Stimulated activated CD4-positive, alpha-beta T cell treated with anti-CD3 and anti-CD28 coated beads, TNF-alpha, amount 100 ng/mL, for 4 hours (primary cell): ENCODE measurements around the gene SLC23A2.

Experiments
- DNase-seq, 3 experiments: peaks; one replicate each; pipeline ENCODE4 v3.0.0-alpha.2; 2020; ENCODE audit warnings: low read depth in 3 of 3

SLC23A2 gene

GRCh38 chr20:4966826-4967751 is 34.2 kb downstream of the SLC23A2 start:
- no peak for DNase-seq

DNA sequence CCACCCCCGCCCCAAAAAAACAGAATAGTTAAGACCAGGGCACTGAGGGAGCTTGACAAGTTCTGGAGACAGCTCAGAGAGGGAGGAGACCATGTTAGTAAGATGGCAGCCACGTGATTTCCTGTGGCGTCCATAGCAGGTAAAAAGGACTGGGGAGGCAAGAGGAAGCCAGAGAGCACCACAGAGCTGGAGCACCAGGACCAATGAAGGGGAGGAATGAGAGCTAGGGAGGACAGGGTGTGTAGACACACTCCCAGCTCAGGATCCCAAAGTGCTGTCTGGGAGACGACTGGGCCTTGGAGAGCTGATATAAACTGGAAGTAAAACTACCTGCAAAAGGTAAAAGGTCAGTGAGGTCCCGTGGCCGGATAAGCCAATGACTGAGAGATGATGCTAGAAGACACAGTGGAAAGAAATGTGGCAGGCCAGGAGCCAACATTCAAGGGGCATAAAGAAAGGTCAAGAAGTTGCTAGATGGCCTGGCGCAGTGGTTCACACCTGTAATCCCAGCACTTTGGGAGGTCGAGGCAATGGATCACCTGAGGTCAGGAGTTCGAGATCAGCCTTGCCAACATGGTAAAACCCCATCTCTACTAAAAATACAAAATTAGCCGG is 39.0 kb downstream of the SLC23A2 start:
- DNase-seq, result no peak

DNA sequence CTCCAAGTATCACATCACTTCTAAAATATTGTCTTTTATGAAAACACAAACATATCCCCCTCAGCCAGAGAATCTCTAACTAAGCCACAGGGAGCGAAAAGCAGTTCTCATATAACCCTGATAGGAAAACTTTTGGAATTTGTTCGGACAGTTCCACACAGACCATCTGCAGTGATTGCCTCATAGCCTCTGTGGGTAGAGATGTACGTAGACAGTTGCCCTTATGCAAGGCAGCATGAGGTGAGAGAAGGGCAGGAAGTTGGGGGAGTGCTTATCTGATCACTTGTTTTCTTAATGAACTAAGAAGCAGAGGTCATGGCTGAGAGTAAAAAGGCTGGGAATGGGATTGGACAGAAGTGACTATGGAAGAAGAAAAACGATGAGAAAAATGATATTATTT is 39.6 kb downstream of the SLC23A2 start:
- no peak for DNase-seq

GRCh38 chr20:4959592-4959991 is 41.7 kb downstream of the SLC23A2 start:
- DNase-seq, result no peak

DNA sequence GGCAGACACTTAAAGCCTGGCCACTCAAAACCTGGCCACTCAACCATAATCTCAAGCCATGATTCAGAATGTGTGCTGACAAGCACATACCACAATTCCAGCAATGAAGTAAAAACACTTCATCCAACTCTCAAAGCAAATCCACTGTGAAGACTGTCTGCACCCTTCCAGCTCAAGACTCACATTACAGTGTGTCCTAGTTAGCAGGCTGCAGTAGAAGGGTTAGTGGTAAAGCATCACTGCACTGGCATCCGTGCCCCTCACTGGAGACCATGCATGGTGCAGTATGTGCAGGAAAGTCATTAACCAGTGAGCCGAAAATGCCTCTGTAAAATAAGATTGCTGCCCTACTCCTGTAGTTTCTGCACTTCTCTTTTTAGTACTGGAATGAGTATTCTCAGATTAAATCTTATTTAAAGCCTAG is 43.4 kb downstream of the SLC23A2 start:
- no peak for DNase-seq

- no peak for DNase-seq
Measured at GRCh38 chr20:4957187-4957586, 44.1 kb downstream of the SLC23A2 start.

DNA sequence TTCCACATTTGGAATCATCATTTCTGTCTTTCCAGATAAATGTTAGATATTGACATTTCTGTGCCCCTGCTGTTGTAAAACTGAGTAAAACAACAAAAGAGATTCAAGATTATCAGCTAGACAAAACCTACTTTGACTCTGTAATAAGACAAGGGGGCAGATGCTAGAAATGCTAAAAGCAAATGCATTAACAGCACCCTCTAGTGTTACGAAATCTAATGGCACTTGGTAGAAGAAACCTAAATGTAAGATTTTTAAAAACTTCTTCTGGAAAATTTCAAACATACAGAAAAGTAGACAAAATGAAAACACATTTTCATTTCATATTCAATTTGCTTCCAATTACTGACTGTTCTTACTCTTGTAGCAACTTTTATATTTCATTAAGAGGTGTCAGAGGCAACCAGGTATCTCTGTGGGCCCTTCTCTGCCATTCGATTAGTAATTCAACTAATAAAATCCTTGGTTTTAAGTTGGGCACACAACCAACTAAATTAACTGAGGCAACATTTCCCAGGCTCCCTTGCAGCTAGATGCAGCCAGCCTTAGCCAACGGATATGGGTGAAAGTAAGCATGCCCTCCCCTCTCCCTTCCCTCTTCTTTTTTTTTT is 45.0 kb downstream of the SLC23A2 start:
- DNase-seq, result no peak

GRCh38 chr20:4953881-4954280 is 47.4 kb downstream of the SLC23A2 start:
- no peak for DNase-seq

GRCh38 chr20:4952229-4952628 is 49.1 kb downstream of the SLC23A2 start:
- DNase-seq, result no peak

DNA sequence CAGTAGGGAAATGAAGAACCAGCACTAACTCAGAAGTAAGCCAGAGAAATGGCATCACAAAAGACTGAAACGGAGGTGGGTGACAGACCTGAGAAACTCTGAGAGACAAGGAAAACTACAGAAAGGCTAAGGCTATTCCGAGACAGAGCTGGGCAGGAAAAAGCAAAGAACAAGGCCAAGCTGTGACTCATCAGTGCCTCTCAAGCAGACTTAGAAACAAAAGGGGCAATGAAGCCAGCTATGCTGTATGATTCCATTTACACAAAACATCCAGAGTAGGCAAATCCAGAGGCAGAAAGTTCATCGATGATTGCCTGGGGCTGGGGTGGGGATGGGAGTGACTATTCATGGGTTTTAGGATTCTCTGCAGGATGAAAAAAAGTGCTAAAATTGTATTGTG is 50.0 kb downstream of the SLC23A2 start:
- DNase-seq, result no peak

- DNase-seq, result no peak
Measured at GRCh38 chr20:4950841-4951240, 50.5 kb downstream of the SLC23A2 start.

DNA sequence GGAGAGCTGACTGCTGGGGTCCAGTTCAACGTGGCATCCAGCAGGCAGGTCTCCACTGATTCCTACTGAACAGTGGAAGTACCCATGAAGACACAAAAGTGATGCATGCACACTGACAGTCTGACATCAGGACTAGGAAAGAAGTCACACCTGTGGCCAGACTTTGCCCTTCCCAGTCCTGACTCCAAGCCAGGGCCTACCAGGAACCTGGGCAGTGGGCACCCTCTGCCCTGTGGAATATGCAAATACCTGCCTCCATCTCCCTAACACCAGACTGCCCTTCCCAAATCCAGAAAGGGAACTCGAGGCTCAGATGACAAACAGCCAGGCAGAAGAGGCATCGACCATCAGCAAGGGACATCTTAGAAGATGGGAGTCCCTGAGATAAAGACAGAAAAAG is 50.9 kb downstream of the SLC23A2 start:
- no peak for DNase-seq

GRCh38 chr20:4949833-4950178 is 51.5 kb downstream of the SLC23A2 start:
- no peak for DNase-seq

GRCh38 chr20:4947817-4948559 is 53.3 kb downstream of the SLC23A2 start:
- no peak for DNase-seq

- DNase-seq, result no peak
Measured at GRCh38 chr20:4946986-4947385, 54.3 kb downstream of the SLC23A2 start.

GRCh38 chr20:4946585-4946984 is 54.7 kb downstream of the SLC23A2 start:
- no peak for DNase-seq

DNA sequence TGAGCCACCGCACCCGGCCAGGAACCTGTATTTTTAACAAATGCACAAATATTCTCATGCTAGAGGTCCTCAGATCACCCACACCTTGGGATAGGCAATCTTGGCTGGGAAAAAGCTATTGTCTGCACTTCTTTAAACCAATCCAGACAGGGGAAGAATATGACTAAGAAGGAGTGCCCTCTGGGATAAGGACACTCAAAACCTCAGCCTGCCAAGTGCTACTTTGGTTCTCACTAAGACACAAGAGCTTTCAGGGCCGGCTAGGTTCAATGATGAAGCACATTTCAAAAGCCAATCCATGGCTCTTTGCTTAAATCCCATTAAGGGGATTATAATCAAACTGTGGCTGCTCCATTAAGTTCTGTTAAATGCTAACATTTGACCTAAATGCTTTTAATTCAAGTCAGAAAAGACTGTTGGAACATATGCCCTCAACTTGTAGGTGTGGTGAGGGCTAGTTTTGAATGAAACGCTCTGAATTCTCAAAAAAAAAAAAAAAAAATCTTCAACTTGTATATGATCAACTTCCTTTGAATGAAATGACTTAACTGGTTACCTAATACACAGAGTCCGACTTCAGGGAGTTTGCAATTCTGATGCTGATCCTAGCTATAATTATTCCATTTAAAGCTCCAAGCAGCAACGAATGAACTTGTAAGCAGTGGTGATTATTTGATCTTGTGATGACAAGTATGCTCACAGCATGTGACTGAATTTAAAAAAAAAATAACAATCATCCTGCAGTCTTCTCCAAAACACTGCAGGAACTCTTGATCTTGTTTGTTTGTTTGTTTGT is 56.6 kb downstream of the SLC23A2 start:
- DNase-seq, result no peak

GRCh38 chr20:4942331-4942730 is 59.0 kb downstream of the SLC23A2 start:
- DNase-seq, result no peak

DNA sequence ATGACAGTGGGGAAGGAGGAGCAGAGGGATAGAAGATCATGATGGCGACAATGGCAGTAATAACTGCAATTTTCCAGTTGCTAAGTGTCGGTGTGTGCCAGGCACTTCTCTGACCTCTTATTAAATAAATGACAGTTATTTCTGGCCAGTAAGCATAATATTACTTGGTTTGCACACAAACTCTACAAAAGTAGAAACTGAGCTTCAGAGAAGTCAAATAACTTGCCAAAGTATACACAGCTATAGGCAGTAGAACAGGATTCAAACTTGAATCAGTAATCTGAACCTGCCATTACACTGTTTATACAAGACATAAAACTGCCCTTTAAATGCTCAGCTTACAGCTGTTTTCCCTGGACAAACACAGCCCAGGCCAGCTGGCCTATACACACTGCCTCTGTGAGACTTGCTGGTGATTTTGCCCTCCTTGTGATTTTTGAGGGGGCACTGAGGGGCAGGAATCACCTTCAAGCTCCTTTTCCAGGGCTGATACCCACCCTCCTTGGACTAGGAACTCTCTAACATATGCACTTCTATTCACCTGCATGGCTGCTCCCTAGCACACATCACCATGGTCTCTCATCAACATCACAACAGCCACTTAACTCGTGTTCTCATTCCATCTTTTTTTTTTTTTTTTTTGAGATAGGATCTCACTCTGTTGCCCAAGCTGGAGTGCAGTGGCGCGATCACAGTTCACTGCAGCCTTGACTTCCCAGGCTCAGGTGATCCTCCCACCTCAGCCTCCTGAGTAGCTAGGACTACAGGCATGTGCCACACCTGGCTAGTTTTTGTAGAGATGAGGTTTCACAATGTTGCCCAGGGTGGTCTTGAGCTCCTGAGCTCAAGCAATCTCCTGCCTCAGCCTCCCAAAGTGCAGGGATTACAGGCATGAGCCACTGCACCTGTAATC is 63.6 kb downstream of the SLC23A2 start:
- DNase-seq, result no peak

DNA sequence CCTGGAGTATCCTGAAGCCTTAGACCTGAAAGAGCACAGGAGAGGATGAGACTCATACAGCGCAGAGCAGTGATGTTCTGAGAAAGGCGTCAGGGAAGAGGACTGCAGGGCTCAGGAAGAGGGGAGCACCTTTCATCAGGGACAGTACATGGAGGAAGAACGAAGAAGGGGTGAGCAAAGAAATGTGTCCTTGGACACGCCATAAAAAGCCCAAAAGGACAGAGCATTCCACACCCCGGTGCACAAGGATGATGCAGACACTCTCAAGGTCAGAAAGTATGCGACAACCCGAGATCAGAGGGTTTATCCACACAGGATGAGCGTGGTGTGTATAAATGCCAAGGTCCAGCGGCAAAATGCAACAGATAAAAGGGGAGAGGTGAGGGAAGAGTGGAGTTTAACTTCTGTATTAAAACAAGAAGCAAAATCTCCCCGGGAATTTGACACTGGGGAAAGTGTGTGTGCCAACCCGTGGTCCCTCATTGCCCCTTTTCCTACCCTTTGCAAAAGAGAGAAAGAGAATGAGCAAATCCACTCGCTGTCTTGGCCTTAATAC is 64.4 kb downstream of the SLC23A2 start:
- no peak for DNase-seq
